ENCODE measurements around the gene DPH7. TPM values are rescaled to one million over a fixed set of nuclear protein-coding genes. Genes with fewer than 3 reads are reported as not detected.
"Not testable (repeated sequence)": the region's sequence is repeated elsewhere in the genome, so short reads cannot be mapped to it uniquely, and the experiment has no call there.

DPH7 gene
- total RNA-seq, 2 experiments from 2014 or later: 31.7 to 33.7 TPM

DNA sequence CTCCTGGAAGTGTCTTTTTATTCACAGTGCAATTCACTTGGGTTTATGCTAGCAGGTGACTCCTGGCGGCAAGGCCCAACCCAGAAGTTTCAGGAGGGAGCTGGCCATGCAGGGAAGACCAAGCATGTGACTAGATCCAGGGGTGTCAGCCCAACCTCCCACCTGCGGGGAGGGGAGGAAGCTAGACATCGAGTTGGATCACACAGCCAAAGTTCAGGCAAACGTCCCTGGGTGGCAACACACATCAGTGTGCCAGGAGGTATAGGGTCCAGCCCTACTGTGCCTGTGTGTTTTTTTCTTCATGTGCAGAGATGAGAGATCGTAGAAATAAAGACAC is 53.8 kb downstream of the DPH7 start:
- Mint-ChIP-seq H3K4me3 (no peak overlapping the region), H3K27ac (no peak overlapping the region)

DNA sequence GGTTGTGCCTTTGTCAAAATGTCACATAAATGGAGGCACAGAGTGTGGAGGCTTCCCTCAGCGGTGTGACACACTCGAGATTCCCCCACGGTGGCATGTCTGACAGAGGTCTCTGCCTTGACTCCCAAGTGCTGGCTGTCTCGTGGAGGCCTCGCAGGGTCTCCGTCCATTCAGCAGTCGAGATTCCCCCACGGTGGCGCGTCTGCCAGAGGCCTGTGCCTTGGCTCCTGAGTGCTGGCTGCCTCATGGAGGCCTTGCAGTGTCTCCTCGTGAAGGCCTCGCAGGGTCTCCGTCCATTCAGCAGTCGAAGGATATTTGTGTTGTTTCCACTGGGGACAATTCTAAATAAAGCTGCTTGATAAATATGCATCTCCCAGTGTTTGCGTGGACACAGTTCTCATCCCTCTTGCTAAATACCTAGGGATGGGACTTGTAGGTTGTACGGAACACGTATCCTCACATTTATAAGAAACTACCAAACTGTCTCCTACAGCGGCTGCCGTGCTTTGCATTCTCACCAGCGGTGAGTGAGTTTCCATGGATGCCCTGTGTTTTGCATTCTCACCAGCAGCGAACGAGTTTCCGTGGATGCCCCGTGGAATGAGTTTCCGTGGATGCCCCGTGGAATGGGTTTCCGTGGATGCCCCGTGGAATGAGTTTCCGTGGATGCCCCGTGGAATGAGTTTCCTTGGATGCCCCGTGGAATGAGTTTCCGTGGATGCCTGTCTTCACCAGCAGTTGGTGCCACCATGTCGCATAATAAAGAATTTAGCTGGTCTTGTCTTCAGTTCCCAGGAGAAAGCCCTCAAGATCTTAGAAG is 54.4 kb downstream of the DPH7 start:
- Mint-ChIP-seq H3K27ac (no peak overlapping the region), H3K27me3 (no peaks in the 10 kb centered on the region), H3K4me3 (no peak overlapping the region), H3K36me3 (no peaks in the 10 kb centered on the region), H3K9me3 (no peaks in the 10 kb centered on the region), H3K4me1 (peaks cover 7% of the 10 kb centered on the region)
- no peak for DNase-seq

More for the DNA sequence above, 53.8 kb downstream of the DPH7 start:
- no peaks in the 10 kb centered on the region for H3K27me3 Mint-ChIP-seq
- H3K9me3 Mint-ChIP-seq: no peaks in the 10 kb centered on the region
- H3K4me1 Mint-ChIP-seq: peaks cover 8% of the 10 kb centered on the region
- no peaks in the 10 kb centered on the region for H3K36me3 Mint-ChIP-seq
- DNase-seq: no peak

DNA sequence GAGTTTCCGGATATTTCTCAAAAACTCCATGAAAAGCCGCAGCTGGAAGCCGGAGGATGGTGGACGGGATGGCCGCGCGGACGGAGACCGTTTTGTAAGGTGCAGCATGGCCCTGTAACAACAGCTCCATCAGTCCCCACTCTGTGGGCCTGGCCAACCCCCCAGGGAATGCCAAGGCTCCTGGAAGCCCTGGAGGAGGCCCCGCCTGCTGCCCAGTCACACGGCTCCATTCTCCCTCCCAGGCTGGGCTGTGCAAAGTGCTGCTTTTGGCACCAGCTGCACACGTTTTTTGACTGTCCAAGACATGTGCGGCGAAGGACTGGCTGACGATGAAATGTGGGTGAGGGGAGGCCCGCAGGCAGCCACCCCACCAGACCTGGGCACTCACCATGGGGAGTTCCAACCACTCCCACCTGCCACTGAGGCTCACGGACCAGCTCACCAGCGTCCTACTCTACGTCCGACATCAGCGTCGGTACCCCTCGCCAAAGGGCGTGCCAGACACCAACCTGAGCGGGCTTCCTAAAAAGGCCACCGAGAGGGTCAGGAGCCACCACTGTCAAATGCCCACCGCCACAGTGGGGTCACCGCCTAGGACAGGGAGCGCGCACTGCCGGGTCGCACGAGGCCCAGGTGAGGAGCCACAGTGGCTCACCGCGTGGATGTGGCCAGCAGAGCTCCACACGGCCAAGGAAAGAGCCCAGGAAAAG is 55.8 kb downstream of the DPH7 start:
- Mint-ChIP-seq H3K27ac (no peak overlapping the region), H3K9me3 (no peaks in the 10 kb centered on the region), H3K27me3 (no peaks in the 10 kb centered on the region), H3K4me1 (peaks cover 3% of the 10 kb centered on the region), H3K36me3 (no peaks in the 10 kb centered on the region), H3K4me3 (no peak overlapping the region)
- DNase-seq: no peak

DNA sequence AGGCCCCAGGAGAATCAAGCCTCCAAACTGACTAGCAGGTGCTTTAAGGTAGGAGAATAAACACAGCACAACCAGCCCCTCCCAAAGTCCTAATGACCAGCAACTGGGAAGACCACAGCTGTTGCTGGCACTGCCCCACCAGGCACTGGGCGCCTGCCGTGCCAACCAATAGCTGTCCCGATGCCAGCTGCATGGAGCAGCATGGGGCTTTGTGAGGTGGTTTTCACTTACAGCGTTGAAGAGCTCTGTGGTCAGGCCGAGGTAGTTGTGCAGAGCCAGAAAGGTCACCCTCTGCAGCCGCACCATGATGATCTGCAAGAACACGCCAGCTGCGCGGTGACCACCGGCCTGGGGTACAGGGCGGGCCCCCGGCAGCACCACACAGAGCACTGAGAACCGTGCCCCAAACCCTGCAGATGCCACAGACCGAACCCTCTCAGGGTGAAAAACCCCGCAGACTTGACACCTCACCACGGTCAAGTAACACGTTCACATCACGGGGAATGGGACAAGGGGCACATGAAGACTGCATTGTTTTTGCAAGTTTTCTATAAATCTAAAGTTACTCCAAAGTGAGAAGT is 57.2 kb downstream of the DPH7 start:
- H3K36me3 Mint-ChIP-seq: no peaks in the 10 kb centered on the region
- no peak overlapping the region for H3K4me3 Mint-ChIP-seq
- no peak for DNase-seq
- no peak overlapping the region for H3K27ac Mint-ChIP-seq
- no peaks in the 10 kb centered on the region for H3K27me3 Mint-ChIP-seq
- no peaks in the 10 kb centered on the region for H3K9me3 Mint-ChIP-seq
- peaks cover 3% of the 10 kb centered on the region for H3K4me1 Mint-ChIP-seq

DNA sequence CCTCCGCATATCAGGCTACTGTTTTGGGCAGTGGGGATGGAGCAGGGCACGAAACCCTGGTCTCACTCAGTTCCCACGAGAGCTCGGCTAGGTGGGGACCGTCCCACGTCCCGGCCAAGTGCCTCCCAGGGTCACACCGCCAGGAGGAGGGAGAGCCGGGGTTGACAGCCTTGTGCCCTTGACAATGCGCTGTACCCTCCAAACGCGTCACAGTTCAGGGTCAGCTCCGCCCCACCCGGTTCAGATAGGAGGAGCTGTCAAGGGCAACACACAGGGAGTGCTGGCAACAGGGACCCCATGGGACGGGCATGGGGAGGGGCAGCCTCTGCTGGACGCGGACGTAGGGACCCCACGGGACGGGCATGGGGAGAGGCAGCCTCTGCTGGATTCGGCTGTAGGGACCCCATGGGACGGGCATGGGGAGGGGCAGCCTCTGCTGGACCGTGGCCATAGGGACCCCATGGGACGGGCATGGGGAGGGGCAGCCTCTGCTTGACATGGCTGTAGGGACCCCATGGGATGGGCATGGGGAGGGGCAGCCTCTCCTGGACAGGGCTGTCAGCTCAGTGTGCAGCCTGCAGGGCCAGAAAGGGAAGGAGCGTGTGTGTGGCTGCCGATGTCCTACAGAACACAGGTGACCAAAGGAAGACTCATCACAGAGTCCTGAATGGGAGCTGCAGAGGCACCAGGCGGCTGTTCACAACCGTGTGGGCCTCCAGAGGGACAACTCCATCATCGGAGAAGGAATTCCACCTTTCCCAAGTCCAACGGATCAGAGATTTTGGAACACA is 57.9 kb downstream of the DPH7 start:
- Mint-ChIP-seq H3K4me1 (peaks cover 3% of the 10 kb centered on the region), H3K9me3 (no peaks in the 10 kb centered on the region), H3K27ac (no peak overlapping the region), H3K36me3 (no peaks in the 10 kb centered on the region), H3K4me3 (no peak overlapping the region), H3K27me3 (no peaks in the 10 kb centered on the region)
- no peak for DNase-seq

DNA sequence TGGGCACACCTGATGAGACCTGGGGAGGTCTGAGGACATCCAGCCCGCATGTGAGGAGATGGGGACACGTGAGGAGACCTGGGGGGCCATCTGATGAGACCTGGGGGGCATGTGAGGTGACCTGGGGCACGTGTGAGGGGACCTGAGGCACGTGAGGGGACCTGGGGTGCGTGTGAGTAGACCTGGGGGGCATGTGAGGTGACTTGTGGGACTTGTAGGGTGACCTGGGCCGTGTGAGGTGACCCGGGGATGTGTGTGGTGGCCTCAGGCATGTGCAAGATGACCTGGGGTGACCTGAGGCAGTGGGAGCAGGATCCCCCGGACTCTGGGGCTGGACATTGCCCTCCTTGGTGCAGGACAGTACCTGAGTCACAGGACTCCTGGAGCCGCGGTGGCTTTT is 59.2 kb downstream of the DPH7 start:
- Mint-ChIP-seq H3K27me3 (no peaks in the 10 kb centered on the region), H3K9me3 (no peaks in the 10 kb centered on the region), H3K36me3 (no peaks in the 10 kb centered on the region), H3K4me1 (no peaks in the 10 kb centered on the region), H3K4me3 (no peak overlapping the region), H3K27ac (no peak overlapping the region)
- DNase-seq: no peak

DNA sequence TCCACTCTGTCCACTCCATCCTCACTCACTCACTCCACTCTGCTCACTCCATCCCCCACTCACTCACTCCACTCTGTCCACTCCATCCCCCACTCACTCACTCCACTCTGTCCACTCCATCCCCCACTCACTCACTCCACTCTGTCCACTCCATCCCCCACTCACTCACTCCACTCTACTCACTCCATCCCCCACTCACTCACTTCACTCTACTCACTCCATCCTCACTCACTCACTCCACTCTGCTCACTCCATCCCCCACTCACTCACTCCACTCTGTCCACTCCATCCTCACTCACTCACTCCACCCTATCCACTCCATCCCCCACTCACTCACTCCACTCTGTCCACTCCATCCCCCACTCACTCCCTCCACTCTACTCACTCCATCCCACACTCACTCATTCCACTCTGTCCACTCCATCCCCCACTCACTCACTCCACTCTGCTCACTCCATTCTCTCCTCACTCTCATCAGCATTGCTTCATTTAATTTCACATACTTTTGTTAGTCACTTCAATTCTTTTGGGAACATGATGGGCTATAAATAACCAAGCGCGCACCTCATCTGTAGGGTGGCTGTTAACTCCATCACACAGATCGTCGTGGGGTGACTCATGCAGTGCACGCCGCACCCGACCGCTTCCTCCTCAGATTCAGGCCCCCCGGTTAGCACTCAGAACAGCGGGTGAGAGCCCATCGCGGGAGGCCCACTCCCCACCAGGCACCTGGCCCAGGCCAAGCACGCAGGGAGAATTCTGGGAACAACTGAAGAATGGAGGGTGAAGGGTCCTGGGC is 59.9 kb downstream of the DPH7 start:
- not testable (repeated sequence) for H3K36me3 Mint-ChIP-seq, H3K9me3 Mint-ChIP-seq, H3K27ac Mint-ChIP-seq, H3K4me1 Mint-ChIP-seq, H3K27me3 Mint-ChIP-seq, H3K4me3 Mint-ChIP-seq, DNase-seq

DNA sequence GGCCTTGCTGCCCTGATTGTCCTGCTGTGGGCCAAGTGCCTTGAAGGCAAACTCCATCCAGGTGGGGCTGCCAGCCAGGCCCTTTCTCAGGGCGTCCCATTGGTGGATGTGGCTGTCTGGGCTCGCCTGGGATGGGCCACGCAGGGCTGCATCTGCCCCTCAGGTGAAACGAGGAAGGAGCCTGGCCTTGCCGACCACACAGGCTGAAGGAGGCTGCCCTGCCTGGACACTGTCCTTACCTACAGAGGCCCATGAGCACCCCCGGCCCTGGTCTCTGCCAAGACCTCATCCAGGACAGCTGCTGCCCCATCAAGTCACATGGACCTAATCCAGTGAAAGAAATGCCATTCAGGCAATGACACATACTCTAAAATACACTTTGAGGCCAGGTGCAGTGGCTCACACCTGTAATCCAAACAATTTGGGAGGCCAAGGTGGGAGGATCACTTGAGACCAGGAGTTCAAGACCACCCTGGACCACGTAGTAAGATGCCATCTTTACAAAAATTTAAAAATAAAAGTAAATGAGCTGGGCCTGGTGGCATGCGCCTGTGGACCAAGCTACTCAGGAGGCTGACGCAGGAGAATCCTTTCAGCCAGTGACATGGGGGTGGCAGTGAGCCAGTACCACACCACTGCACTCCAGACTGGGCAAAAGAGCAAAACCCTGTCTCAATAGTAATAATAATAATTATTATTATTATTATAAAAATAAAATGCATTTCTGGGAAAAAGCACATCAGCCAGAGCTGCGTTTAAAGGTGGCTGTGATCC is 62.4 kb downstream of the DPH7 start:
- Mint-ChIP-seq H3K27me3 (no peaks in the 10 kb centered on the region), H3K4me1 (no peaks in the 10 kb centered on the region), H3K27ac (no peak overlapping the region), H3K4me3 (no peak overlapping the region), H3K36me3 (no peaks in the 10 kb centered on the region), H3K9me3 (no peaks in the 10 kb centered on the region)
- DNase-seq: no peak

DNA sequence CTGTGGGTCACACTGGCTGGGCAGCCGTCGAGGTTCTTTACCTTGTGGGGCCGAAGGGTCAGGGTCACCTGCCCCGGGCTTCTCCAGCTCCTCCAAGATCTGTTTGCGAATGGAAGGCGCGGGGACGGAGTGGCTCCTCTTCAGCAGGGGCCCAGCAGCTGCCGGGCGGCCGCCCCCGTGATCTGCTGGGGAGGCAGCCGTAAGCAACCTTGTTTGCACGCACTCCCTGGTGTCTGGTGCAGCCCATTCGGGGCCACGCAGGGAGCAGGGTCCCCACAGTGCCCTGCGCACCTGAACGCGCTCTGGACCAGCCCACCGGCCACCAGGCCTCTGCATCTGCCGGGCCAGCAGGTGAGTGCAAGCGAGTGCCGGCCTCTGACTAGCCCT is 63.4 kb downstream of the DPH7 start:
- H3K36me3 Mint-ChIP-seq: no peaks in the 10 kb centered on the region
- no peak for DNase-seq
- H3K27ac Mint-ChIP-seq: no peak overlapping the region
- H3K4me3 Mint-ChIP-seq: no peak overlapping the region
- no peaks in the 10 kb centered on the region for H3K9me3 Mint-ChIP-seq
- no peaks in the 10 kb centered on the region for H3K4me1 Mint-ChIP-seq
- H3K27me3 Mint-ChIP-seq: no peaks in the 10 kb centered on the region

DNA sequence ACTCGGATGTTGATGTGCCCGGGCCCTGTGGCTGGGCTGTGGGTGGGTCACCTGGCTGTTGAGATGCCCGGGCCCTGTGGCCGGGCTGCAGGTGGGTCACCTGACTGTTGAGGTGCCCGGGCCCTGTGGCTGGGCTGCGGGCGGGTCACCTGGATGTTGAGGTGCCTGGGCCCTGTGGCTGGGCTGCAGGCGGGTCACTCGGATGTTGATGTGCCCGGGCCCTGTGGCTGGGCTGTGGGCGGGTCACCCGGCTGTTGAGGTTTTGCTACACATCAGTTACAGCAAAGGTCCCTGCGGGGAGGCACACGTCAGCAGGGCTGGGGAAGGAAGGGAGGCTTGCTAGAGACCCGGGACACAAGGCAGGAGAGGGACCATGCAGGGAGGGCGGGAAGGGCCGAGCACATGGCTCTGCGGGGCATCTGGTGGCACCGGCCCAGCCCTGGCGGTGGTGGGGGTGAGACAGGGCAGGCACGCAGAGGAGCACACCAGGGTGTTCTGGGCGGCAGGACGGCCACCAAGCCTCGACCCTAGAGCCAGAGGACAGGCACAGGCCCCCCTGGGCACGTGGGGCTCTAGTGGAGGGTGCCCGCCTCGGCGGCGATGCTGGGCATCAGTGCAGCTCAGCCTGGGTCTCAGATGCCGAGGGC is 63.9 kb downstream of the DPH7 start:
- H3K36me3 Mint-ChIP-seq: no peaks in the 10 kb centered on the region
- no peak for DNase-seq
- H3K9me3 Mint-ChIP-seq: no peaks in the 10 kb centered on the region
- no peaks in the 10 kb centered on the region for H3K4me1 Mint-ChIP-seq
- no peaks in the 10 kb centered on the region for H3K27me3 Mint-ChIP-seq
- no peak overlapping the region for H3K27ac Mint-ChIP-seq
- H3K4me3 Mint-ChIP-seq: no peak overlapping the region

DNA sequence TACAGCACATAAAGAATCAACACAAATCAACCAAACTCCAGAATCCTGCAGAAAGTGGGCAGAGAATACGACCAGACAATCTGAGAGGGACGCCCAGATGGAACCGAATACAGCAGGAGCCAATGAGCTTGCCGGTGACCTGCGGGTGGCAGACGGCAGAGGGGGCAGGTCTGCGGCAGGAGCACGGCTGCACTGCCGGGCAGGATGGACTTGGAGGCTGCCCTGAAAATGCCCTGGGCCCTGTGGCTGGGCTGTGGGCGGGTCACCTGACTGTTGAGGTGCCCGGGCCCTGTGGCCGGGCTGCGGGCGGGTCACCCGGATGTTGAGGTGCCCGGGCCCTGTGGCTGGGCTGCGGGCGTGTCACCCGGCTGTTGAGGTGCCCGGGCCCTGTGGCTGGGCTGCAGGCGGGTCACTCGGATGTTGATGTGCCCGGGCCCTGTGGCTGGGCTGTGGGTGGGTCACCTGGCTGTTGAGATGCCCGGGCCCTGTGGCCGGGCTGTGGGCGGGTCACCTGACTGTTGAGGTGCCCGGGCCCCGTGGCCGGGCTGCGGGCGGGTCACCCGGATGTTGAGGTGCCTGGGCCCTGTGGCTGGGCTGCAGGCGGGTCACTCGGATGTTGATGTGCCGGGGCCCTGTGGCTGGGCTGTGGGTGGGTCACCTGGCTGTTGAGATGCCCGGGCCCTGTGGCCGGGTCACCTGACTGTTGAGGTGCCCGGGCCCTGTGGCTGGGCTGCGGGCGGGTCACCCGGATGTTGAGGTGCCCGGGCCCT is 64.7 kb downstream of the DPH7 start:
- not testable (repeated sequence) for H3K27ac Mint-ChIP-seq, H3K4me3 Mint-ChIP-seq, H3K27me3 Mint-ChIP-seq, DNase-seq, H3K9me3 Mint-ChIP-seq, H3K36me3 Mint-ChIP-seq, H3K4me1 Mint-ChIP-seq

DNA sequence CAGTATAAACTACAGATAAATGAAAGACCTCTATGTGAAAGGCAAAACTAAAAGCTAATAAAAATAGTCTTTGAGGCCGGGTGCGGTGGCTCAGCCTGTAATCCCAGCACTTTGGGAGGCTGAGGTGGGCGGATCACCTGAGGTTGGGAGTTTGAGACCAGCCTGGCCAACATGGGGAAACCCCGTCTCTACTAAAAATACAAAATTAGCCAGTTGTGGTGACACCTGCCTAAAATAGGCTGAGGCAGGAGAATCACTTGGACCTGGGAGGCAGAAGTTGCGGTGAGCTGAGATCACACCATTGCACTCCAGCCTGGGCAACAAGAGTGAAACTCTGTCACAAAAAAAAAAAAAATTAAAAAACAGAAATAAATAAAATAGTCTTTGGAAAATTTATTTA is 65.6 kb downstream of the DPH7 start:
- H3K36me3 Mint-ChIP-seq, DNase-seq, H3K9me3 Mint-ChIP-seq, H3K4me3 Mint-ChIP-seq, H3K27me3 Mint-ChIP-seq, H3K4me1 Mint-ChIP-seq, H3K27ac Mint-ChIP-seq: not testable (repeated sequence)

DNA sequence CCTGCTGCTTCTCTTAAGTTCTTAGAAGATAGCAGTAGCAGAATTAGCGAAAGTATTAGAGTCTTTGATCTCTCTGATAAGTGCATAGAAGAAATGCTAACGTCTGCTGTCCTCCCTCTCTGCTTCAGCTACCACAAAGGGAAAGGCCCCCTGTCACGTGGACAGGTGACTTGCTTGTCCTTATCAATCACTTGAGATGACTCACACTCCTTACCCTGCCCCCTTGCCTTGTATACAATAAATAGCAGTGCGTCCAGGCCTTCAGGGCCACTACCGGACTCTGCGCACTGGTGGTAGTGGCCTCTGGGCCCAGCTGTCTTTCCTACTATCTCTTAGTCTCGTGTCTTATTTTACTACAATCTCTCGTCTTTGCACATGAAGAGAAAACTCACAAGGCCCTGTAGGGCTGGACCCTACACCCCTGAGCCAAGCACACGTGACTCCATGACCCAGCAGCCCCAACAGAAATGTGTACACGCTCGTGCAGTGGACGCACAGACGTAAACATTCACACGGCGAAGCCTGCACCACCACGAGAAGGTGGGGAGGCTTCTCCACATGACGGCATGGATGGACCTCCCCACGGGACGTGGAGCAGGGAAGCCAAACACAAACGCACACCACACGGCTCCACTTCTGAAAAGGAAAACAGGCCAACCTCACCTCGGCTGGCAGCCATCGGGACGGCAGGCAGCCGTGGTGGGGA is 66.8 kb downstream of the DPH7 start:
- no peaks in the 10 kb centered on the region for H3K4me1 Mint-ChIP-seq
- no peaks in the 10 kb centered on the region for H3K27me3 Mint-ChIP-seq
- H3K27ac Mint-ChIP-seq: no peak overlapping the region
- no peak for DNase-seq
- no peaks in the 10 kb centered on the region for H3K9me3 Mint-ChIP-seq
- no peak overlapping the region for H3K4me3 Mint-ChIP-seq
- no peaks in the 10 kb centered on the region for H3K36me3 Mint-ChIP-seq

All from activated naive CD8-positive, alpha-beta T cell treated with anti-CD3 and anti-CD28 coated beads for 36 hours (primary cell).